ENCODE results near the gene TJAP1. TPM values are rescaled to one million over a fixed set of nuclear protein-coding genes. Genes with fewer than 3 reads are reported as not detected.

The TJAP1 gene
- total RNA-seq, 1 donor = 13.4 TPM

DNA sequence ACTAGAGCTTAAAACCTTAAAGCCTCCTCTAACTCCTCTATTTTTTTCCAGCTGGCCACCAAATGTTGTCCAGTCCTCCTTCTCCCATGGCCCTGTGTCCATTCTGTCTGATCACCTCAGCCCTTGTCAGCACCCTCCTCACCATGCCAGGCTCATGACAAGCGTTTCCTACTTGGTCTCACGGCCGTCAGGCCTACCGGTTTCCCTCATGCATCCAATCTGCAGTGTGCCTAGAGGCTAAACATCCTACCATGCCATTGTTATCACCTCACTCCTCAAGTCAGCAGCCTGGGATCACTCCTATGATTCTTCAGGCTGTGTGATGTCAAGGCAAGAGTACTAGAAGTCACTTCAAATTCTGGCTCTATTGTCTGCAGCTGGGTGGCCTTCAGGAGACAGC lies 9.6 kb upstream of the TJAP1 start:
- TF ChIP-seq CTCF (IDR thresholded peaks at IDR 0.05; ENCODE audit: insufficient read depth, low read depth, low read length) = no peak
- no peak overlapping the region for H3K4me3 ChIP-seq (ENCODE audit: low read depth, low read length)
- DNase-seq (ENCODE audit: low read depth) = no peak

DNA sequence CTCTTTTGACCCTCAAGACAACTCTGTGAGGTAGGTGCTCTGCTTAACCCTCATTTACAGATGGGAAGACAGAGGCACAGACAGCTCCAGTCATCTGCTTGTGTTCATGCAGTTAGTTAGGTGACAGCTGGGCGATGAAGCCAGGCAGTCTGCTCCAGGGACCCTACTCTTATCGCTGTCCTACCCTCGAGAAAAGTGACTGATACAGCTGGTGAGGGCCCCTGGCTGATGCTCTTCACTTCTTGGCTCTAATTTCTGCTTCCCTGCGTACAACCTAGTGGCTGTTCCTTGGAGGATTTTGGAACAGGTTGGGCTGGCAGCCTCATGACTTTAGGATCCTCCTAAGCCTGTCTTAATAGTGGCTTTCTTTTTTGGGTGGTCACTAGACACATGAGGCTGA lies 9.1 kb upstream of the TJAP1 start:
- DNase-seq (ENCODE audit: low read depth) = no peak
- H3K4me3 ChIP-seq (ENCODE audit: low read depth, low read length) = no peak overlapping the region
- no peak for TF ChIP-seq CTCF (IDR thresholded peaks at IDR 0.05; ENCODE audit: insufficient read depth, low read depth, low read length)

- H3K4me3 ChIP-seq (ENCODE audit: low read depth, low read length) = no peak overlapping the region
- no peak for DNase-seq (ENCODE audit: low read depth)
- TF ChIP-seq CTCF (IDR thresholded peaks at IDR 0.05; ENCODE audit: insufficient read depth, low read depth, low read length) = no peak
Observed at GRCh38 chr6:43468748-43469681, 8.4 kb upstream of the TJAP1 start.

DNA sequence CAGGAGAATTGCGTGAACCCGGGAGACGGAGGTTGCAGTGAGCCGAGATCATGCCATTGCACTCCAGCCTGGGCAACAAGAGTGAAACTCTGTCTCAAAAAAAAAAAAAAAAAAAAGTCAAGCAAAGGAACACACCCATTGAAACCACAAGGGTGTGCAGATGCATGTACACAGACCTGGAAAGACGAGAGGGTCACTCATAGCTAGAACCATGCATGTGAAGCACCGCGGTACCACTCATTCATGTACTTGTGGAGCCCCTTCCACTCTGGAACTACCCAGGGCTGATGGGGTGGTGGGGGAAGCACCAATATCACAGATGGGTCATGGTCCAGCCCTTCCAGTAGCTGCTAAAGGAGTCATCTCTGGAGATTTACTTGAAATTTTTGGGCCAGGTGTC lies 7.4 kb upstream of the TJAP1 start:
- TF ChIP-seq CTCF (IDR thresholded peaks at IDR 0.05; ENCODE audit: insufficient read depth, low read depth, low read length) = no peak
- DNase-seq (ENCODE audit: low read depth) = no peak
- no peak overlapping the region for H3K4me3 ChIP-seq (ENCODE audit: low read depth, low read length)

- no peak for TF ChIP-seq CTCF (IDR thresholded peaks at IDR 0.05; ENCODE audit: insufficient read depth, low read depth, low read length)
- H3K4me3 ChIP-seq (ENCODE audit: low read depth, low read length) = no peak overlapping the region
Observed at GRCh38 chr6:43471399-43471798, 6.0 kb upstream of the TJAP1 start.

GRCh38 chr6:43472515-43472914 lies 4.9 kb upstream of the TJAP1 start:
- no peak for DNase-seq (ENCODE audit: low read depth)
- no peak for TF ChIP-seq CTCF (IDR thresholded peaks at IDR 0.05; ENCODE audit: insufficient read depth, low read depth, low read length)
- H3K4me3 ChIP-seq (ENCODE audit: low read depth, low read length) = no peak overlapping the region

More at GRCh38 chr6:43471399-43471798, 6.0 kb upstream of the TJAP1 start:
- no peak for DNase-seq (ENCODE audit: low read depth)
